Tibial nerve (tissue), 4 donors: Measurements from ENCODE around the gene SLIT1. TPM values are rescaled to one million over a fixed set of nuclear protein-coding genes. Genes with fewer than 3 reads are reported as not detected.

Experiments used
- DNase-seq, 2 donors: peaks; one replicate each; pipeline ENCODE4 v3.0.0-alpha.2; 2019; ENCODE audit warnings: low spot score in 2 of 2
- H3K27ac ChIP-seq, 4 donors: fragments of 200-600 bp; sonication (generic) in 3 of 4; one replicate each; pipeline ENCODE4 v1.5.1; 2017 to 2019; ENCODE audit warnings: mild to moderate bottlenecking in 1 of 4
- H3K27me3 ChIP-seq, 2 donors: fragments of 200-600 bp; sonication (generic) in 1 of 2; one replicate each; pipeline versions ENCODE4 v1.5.1 to v1.6.0; 2017 to 2019
- H3K36me3 ChIP-seq, 3 donors: fragments of 200-600 bp; sonication (generic); one replicate each; pipeline ENCODE4 v1.5.1; 2018 to 2019
- H3K4me1 ChIP-seq, 4 donors: fragments of 200-600 bp; sonication (generic) in 3 of 4; one replicate each; pipeline ENCODE4 v1.5.1; 2017 to 2019
- H3K4me3 ChIP-seq, 4 donors: fragments of 200-600 bp; sonication (generic) in 3 of 4; one replicate each; pipeline ENCODE4 v1.5.1; 2017 to 2019; ENCODE audit warnings: mild to moderate bottlenecking in 1 of 4, moderate library complexity in 1 of 4
- H3K9me3 ChIP-seq, 4 donors: fragments of 200-600 bp; sonication (generic) in 3 of 4; one replicate each; pipeline ENCODE4 v1.5.1; 2017 to 2019
- EP300 ChIP-seq, 2 donors: sonication (generic); formaldehyde crosslinking; IDR thresholded peaks; one replicate each; pipeline ENCODE4 v1.6.1; 2017; ENCODE audit warnings: antibody characterized with exemption in 2 of 2, mild to moderate bottlenecking in 1 of 2
- POLR2A ChIP-seq, 2 donors: fragments of 450-650 bp; IDR thresholded peaks; one replicate each; pipeline ENCODE4 v1.6.1; 2017; ENCODE audit warnings: antibody characterized with exemption in 2 of 2, mild to moderate bottlenecking in 2 of 2, moderate library complexity in 2 of 2
- WGBS, 2 donors: methylation state at CpG; one replicate each; pipeline ENCODE4 v1.1.5; 2018; 5-methylcytosine and 5-hydroxymethylcytosine counted together
- total RNA-seq, 4 donors: library from RNA; depleted of rRNA; stranded (reverse); fragments of >200 nt; gene quantifications; one replicate each; pipeline ENCODE4 v1.1.0, GENCODE V29; 2016
- TF ChIP-seq, protein P1 (sequence below), 5 experiments: fragments of 200-600 bp in 3 of 5; fragments of 450-650 bp in 2 of 5; sonication (generic) in 3 of 5; IDR thresholded peaks; one replicate each; pipeline ENCODE4 v1.5.1; 2016 to 2019; ENCODE audit warnings: antibody characterized with exemption in 5 of 5, mild to moderate bottlenecking in 3 of 5, moderate library complexity in 2 of 5

Gene SLIT1
- total RNA-seq, 4 donors from 2014 or later: 0.78 to 3.1 (median 1.3) TPM

DNA sequence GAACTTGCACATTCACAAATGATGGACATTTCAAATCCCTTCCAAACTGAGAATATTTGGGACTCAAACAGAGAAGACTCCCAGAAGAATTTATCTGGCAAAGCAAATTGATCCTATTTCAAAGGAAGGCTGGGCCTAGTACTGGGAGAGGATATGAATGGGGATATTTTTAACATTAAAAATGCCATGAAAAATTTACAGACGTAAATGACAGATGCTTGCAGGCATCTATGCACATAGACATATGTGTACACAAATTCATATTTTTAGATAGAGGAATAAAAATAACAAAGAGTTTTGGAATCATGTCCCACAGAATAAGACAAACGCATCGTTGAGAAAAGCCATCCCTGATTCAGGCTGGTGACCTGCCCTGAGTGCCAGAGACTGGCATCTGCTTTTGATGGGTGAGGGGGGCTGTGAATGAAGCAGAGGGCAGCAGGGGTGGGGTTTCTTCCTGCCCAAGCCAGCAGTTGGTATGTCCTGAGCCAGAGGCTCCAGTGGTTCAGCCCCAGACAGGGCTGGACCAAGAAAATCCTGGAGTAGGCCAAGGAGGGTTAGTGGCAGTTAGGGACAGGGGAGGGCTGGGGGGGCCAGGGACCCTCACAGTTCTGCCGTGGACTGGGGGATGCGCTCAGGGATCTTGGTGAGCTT, 138.5 kb downstream of the SLIT1 start:
- no peak overlapping the region for H3K27ac ChIP-seq
- no peak for DNase-seq
- TF ChIP-seq EP300 (IDR thresholded peaks at IDR 0.05): no peak
- TF ChIP-seq, protein P1, sequence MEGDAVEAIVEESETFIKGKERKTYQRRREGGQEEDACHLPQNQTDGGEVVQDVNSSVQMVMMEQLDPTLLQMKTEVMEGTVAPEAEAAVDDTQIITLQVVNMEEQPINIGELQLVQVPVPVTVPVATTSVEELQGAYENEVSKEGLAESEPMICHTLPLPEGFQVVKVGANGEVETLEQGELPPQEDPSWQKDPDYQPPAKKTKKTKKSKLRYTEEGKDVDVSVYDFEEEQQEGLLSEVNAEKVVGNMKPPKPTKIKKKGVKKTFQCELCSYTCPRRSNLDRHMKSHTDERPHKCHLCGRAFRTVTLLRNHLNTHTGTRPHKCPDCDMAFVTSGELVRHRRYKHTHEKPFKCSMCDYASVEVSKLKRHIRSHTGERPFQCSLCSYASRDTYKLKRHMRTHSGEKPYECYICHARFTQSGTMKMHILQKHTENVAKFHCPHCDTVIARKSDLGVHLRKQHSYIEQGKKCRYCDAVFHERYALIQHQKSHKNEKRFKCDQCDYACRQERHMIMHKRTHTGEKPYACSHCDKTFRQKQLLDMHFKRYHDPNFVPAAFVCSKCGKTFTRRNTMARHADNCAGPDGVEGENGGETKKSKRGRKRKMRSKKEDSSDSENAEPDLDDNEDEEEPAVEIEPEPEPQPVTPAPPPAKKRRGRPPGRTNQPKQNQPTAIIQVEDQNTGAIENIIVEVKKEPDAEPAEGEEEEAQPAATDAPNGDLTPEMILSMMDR (IDR thresholded peaks at IDR 0.05): no peak
- peaks cover 0 to 4% (median 0%) of the 10 kb centered on the region in 4 donors for H3K9me3 ChIP-seq
- no peaks in the 10 kb centered on the region for H3K27me3 ChIP-seq
- no peaks in the 10 kb centered on the region for H3K36me3 ChIP-seq
- H3K4me3 ChIP-seq: no peak overlapping the region
- 63 to 84% methylated on average over 5 of the region's 5 CpGs for WGBS, 2 donors
- no peaks in the 10 kb centered on the region for H3K4me1 ChIP-seq

DNA sequence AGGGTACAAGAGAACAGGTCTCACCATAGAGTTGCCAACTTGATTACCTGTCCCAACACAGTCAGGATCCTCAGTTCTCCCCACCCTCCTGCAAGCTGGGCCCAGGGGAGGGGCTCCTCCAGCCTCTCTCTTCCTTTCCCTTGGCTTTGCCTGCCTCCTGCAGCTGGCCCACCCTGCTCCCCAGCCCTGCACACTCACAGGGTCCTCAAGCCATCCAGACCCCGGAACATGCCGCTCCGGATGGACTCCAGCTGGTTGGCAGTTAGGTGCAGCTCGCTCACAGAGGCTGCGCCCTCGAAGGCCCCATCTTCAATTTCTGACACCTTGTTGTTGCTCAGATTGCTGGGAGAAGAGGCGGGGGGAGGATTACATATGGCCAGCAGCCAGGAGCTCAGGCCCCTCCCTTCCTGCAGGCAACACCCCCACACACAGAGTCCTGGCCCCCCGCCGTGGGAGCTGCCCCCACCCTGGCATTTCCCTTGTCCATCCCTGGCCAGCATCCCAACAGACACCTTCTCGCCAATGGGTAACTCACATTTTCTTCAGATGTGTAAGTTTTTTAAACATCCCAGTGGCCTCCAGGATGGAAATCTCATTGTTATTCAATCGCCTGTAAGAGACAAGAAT, 139.2 kb downstream of the SLIT1 start:
- H3K4me1 ChIP-seq: no peaks in the 10 kb centered on the region
- TF ChIP-seq EP300 (IDR thresholded peaks at IDR 0.05) (no peak), POLR2A (IDR thresholded peaks at IDR 0.05) (no peak)
- TF ChIP-seq, protein P1 (IDR thresholded peaks at IDR 0.05): no peak
- H3K9me3 ChIP-seq: peaks cover 0 to 4% (median 0%) of the 10 kb centered on the region in 4 donors
- no peak overlapping the region for H3K4me3 ChIP-seq
- no peaks in the 10 kb centered on the region for H3K36me3 ChIP-seq
- DNase-seq: no peak
- H3K27me3 ChIP-seq: no peaks in the 10 kb centered on the region
- no peak overlapping the region for H3K27ac ChIP-seq
- 67 to 82% methylated on average over 9 to 11 of the region's 11 CpGs for WGBS, 2 donors

DNA sequence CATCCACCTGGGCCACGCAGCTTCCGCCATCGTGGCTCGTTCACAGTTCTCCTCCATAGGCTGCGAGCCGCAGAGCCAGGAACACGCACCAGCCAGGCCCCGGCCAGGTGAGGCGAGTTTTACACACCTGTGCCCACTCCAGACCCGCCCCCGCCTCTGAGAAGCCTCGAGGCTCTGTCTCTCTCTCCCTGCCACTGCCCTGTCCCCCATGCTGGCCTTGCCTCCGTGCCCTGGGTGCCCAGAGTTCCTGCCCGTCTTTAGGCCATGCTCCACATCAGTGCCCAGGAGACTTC, 142.2 kb downstream of the SLIT1 start:
- peaks cover 0 to 4% (median 0%) of the 10 kb centered on the region in 4 donors for H3K9me3 ChIP-seq
- no peak overlapping the region for H3K4me3 ChIP-seq
- H3K36me3 ChIP-seq: no peaks in the 10 kb centered on the region

DNA sequence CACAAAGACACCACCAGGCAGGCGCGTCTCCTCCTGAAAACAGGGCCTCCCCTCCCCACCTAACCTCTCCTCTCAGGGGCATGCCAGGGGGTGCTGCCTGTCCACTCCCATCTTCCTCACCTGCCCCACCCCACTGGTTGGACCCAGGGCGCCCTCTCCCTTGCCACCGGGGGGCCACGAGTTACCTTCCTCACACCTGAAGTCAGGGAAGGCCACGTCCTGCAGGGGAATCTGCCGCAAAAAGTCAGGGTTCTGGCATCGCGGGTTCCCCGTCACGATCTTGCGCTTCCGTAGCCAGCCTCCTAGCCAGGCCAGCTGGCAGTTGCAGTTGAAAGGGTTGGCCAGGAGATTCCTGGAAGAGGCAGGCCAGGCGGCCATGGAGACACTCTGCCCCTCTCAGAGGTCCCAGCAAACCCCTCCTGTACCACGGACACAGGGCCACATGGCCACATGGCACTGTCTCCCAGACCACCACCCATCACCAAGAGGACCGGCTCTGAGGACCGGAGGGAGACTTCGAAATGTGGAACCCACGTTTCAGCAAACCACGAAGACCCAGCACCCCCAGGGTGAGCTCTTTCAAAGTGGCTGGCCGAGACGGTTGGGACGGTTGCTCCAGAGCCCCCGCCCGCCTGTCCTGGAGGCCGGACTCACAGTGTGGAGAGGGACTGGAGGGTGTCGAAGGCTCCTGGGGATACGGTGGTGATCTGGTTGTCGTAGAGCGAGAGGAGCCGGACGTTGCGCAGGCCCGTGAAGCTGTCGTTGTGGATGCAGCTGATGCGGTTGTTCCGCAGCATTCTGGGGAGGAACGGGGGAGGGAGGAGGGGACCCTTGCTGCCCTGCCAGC, 142.8 kb downstream of the SLIT1 start:
- peaks cover 0 to 10% (median under 1%) of the 10 kb centered on the region in 4 donors for H3K4me1 ChIP-seq
- H3K9me3 ChIP-seq: peaks cover 0 to 4% (median 0%) of the 10 kb centered on the region in 4 donors
- 90% methylated on average over 30 to 36 of the region's 38 CpGs for WGBS, 2 donors
- H3K27me3 ChIP-seq: no peaks in the 10 kb centered on the region
- no peak overlapping the region for H3K4me3 ChIP-seq
- H3K36me3 ChIP-seq: no peaks in the 10 kb centered on the region
- H3K27ac ChIP-seq: no peak overlapping the region
- DNase-seq: no peak
- TF ChIP-seq POLR2A (IDR thresholded peaks at IDR 0.05): no peak

More for the DNA sequence above, 142.2 kb downstream of the SLIT1 start:
- TF ChIP-seq, protein P1 (IDR thresholded peaks at IDR 0.05): no peak
- TF ChIP-seq EP300 (IDR thresholded peaks at IDR 0.05) (no peak), POLR2A (IDR thresholded peaks at IDR 0.05) (no peak)
- no peak for DNase-seq
- 89 to 93% methylated on average over 2 to 14 of the region's 14 CpGs for WGBS, 2 donors
- Histone ChIP-seq H3K27ac (no peak overlapping the region), H3K27me3 (no peaks in the 10 kb centered on the region), H3K4me1 (peaks cover 0 to 4% (median 0%) of the 10 kb centered on the region in 4 donors)

DNA sequence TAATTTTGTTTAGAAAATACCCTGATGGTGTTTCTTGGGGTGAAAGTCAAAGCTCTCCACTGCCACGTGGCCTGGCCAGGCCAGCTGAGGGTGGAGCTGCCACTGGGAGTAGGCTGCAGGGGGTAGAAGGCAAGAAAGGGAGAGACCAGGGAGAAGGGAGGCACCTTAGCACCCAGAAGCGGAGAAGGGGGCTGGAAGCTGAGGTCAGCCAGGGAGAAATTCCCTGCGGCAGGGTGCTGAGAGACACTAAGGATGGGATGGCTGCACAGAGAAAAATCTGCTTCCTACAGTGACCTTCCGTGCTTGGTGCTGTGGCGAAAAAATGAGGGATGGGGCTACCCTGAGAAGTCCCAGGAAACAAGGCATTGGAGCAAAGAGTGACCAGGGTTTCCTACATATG, 143.7 kb downstream of the SLIT1 start:
- TF ChIP-seq, protein P1 (IDR thresholded peaks at IDR 0.05): no peak
- TF ChIP-seq EP300 (IDR thresholded peaks at IDR 0.05) (no peak), POLR2A (IDR thresholded peaks at IDR 0.05) (no peak)
- H3K36me3 ChIP-seq: no peaks in the 10 kb centered on the region
- WGBS, 2 donors: 89 to 90% methylated on average over 5 of the region's 5 CpGs

More for the DNA sequence above, 143.7 kb downstream of the SLIT1 start:
- Histone ChIP-seq H3K4me1 (peaks cover 0 to 18% (median 3%) of the 10 kb centered on the region in 4 donors), H3K27ac (no peak overlapping the region), H3K9me3 (peaks cover 0 to 4% (median 0%) of the 10 kb centered on the region in 4 donors), H3K27me3 (no peaks in the 10 kb centered on the region), H3K4me3 (no peak overlapping the region)
- no peak for DNase-seq
